ENCODE data around the gene PPIE.
"Not testable (repeated sequence)": the region's sequence is repeated elsewhere in the genome, so short reads cannot be mapped to it uniquely, and the experiment has no call there.

The PPIE gene

DNA sequence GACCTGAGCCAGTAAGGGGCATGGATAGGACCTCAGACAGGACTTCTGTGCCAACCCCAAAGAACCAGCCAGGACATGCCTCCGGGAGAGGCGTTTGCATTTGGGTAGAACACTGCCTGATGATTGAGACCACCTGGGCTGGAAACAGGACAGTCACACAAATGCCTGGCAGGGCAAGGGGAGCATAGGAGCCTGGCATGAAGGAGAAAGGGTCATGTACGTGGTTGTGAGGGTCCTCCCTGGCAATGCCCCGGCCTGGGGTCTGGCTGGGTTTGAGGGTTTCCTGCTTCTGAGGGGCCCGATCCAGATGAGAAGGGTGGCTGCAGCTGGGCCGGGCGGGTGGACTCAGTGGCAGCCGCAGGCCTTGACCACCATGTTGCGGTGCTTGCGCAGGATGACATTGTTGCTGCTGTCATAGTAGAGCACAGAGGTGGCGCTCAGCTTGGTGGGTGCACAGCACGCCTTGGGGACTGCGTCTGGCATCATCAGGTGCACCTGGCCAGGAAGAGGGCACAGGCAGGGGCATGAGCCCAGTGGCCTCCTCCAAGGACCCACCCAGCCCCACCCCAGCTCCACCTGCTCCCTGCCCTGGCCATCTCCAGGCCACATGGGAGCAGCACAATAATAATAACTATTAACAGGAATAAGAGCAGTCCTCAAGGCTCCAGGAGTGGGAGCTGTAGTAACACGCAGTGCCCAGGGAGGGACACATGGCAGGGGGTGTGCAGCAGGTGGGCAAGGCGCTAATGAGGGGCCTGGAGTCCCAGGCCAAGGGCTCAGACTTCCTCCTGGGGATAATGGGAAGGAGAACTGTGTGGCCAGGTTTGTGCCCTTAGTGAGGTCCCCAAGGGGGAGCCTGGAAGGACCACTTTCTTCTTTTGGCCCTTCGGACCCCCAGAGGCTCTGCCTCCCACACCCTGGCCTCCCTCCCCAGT is 21.7 kb downstream of the PPIE start:
- DNase-seq: no peak

DNA sequence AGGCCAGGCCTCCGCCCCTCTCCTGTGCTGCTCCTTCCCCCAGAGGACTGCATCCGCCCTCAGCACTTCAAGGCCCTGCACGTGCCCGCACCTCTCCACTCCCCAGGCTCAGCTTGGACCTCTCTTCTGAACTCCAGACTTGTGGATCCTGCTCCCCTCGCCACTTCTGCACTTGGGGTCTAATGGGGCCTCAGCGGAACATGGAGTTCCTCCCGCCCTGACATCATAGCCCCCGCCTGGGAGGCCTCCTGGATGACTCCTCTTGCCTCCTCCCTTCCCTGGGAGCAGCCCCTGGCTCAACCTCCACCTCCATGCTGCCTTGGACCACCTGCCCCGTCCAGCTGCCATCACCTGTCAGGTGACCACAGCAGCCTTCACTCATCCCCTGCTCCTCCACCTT is 22.3 kb downstream of the PPIE start:
- no peak for DNase-seq

DNA sequence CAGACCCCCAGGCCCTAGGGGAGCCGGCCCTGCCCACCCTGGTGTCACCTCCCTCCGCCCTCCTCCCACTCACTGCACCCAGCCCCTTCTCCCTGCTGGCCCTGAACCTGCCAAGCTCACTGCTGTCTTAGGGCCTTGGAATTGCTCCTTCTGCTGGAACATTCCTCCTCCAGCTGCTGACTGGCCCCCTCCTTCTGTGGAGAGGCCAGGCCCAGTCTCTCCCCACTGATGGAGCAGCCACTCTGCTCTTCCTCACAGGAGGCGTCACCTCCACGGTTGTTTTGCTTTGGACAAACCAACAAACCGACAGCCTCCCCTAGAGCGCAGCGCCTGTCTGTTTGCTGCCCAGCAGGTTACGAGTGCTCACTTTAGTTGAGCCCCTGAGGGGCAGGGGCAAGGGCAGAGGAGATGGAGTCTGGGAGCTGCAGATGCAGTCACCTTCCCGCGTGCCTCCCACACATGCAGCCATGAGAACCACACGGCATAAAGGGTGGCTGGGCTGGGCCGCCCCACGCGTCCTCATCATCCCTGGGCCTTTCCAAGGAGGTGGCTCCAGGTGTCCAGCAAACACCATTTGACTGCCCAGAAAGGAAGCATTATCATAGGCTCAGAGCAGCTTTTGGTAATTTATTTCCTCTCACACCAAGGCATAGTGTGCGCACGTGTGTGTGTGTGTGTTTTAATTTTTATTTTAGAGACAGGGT is 23.0 kb downstream of the PPIE start:
- no peak for DNase-seq

DNA sequence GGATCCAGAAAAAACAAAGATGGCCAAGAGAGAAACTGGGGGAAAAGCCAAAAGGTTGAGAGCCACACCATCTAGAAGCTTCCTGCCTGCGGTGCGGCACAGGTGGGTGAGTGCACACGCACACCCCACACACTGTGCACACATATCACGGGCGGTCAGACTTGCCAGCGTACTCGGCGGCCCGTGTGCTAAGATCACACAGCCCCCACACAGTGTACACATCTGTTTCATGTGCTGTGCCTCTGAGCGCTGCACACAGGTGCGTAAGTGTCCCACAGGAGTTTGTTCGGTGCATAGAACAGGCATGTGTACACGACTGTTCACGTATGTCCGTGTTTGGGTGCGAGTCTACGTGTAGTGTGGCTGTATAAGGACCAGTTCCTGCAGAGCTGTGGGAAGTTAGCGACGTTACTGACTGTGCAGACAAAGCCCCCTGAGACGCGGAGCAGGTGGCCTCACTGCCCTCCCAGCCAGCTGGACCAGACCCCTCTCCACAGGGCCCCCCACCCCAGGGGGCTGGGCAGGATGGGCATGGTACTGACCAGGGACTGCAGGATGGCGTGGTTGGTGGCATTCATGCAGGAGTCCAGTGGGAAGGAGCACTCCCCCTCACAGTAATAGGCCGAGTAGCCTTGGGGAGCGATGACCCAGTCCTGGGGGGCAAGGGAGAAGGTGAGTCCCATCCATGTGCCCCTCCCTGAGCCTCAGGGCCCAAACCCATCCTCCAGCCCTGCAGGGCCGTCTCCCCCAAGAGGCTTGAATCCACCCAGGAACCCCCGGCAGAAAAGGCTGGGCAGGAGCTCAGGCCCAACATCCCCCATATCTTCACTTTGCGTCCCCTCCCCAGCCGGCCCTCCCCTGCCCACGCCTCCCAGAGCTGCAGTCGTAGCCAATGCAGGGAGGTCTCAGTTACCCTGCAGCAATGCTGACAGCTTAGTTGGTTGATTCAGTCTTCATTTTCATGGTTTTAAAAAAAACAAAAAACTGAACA is 24.2 kb downstream of the PPIE start:
- no peak for DNase-seq

DNA sequence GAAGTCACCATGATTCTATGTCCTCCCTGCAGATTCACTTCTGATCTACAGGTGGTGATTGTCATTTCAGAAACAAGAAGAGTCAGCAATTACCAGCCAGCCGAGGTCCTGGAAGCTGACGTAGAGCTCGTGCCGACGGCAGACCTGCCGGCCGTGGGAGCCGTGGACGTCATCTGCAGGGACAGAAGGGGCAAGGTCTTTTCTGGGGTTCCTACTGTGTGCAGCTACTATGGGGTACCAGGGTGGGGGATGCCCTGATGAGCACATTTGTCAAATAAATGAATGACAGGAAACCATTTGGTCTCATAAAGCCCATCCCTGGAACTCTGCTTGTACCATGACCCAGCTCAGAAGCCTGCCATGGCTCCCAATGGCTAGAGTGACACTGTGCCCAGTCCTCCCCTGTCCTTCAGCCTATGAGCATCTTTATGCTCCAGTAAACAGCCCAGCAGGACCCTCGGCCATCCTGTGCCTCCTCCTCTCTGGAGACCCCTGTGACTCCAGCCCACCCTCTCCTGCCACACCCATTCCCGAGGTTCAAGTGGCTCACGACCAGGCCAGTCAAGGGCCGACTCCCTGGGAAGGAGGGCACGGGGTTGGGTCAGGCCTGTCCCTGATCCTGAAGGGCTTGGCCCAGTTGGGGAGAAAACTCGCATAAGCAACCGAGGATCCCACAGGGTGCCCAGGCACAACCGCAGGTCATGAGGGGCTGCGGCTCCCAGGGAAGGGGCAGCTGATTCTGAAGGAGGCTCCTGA is 25.1 kb downstream of the PPIE start:
- not testable (repeated sequence) for DNase-seq

DNA sequence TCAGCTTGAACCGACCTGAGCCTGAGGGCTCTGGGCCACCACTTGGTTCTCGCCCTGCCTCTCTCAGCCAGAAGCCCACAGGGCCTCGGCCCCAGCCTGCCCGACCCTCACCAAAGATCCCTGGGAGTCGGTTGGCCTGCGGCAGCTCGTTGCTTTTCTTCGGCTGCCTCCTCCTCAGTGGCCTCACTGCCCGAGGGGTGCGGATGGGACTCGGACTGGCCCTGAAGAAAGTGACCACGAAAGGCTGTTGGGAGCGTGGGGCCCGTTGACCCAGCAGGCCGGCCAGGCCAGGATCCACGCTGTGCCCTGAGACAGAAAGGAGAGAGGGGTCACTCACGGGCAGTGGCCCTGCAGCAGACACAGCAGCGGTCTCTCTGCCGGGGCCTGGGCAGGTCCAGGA is 25.8 kb downstream of the PPIE start:
- DNase-seq: not testable (repeated sequence)

DNA sequence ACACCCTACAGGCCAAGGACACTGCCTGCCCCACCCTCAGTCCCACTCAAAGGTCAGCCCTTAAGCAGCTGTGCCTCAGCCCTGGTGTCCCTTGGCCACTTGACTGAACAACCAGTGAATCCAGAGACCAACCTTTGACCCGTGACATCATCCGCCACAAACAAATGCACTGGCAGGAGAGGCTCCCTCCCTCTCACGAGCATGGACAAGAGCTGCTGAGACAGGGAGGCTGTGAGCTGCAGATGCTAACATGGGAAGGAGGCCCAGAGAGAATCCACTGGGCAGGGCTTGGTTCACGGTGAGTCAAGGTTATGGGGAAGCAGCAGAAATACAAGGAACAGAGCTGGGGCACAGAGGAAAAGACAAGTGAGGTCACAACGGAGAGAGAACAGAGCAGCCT is 27.8 kb downstream of the PPIE start:
- DNase-seq: not testable (repeated sequence)

DNA sequence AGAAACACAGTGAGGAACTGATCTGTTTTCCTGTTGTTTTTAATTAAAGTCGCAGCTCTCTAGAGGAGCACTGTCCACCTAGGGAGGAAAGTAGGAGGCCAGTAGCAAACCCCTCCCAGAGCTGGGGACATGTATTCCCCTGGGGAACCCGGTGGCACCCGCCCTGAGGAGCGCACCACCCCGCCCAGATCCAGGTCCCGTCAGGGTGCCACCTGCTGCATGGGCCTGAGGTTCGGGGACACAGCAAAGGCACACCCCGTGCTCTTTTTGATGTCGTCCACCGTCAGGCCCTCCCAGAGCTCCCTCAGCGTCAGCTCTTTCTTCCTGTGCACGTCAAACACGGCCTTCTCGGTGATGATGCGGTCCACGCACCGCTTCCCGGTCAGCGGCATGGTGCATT is 30.8 kb downstream of the PPIE start:
- DNase-seq: not testable (repeated sequence)

DNA sequence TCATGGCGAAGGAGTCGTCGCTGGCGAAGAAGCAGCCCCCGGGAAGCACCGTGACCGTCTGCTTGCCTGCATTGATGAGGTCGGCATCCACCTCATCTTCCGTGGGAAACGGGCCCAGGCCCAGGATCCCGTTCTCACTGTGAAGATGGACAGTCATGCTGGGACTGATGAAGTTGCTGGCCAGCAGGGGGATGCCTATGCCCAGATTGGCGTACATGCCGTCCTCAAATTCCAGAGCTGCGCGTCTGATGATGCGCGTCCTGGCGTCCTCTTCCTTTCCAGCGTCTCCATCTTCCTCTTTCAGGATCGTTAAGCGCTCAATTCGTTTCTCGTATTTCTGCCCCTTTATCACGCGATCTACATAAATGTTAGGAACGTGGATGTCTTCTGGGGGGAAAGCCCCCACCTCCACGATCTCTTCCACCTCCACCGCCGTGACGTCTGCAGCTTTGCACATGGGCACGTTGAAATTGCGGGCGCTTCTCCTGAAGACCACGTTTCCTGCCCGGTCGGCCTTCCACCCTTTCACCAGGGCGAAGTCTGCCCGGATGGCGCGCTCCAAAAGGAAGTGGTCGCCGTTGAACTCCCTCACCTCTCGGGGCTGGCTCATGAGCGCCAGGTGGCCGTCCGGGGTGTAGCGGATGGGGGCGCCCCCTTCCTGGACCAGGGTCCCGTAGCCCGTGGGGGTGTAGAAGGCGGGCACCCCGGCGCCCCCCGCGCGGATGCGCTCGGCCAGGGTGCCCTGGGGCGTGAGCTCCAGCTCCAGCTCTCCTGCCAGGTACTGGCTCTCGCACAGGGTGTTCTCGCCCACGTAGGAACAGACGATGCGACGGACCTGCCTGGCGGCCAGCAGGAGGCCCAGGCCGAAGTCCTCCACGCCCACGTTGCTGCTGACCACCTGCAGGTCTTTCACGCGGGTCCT is 31.7 kb downstream of the PPIE start:
- DNase-seq: not testable (repeated sequence)

DNA sequence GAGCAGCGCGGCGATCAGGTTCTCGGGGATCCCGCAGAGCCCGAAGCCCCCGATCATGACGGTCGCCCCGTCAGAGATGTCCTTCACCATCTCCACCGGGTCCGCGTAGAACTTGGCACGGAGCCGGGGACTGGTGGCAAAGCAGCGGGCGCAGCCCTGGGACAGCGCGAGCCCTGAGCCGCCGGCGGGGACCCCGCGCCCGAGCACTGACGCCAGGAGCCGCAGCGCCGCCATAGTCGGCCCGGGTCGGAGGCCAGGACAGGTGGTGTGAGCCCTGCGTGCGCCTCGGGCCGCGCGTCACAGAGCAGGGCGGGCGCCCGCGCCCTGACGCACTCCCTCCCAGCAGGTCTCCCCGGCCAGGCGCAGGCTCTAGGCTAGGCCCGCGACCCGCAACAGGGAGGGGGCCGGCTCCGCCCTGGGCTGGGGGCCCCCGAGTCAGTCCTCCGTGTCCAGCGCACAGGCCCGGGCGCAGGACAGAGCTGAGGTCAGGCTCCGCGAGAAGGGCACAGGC is 32.4 kb downstream of the PPIE start, which contains the start of gene OXCT2:
Gene OXCT2, minus strand, starts transcription at position 327 of the 511 bp plus-strand sequence. Its CDS starts 93 bp downstream, at position 234.
- DNase-seq: not testable (repeated sequence)

DNA sequence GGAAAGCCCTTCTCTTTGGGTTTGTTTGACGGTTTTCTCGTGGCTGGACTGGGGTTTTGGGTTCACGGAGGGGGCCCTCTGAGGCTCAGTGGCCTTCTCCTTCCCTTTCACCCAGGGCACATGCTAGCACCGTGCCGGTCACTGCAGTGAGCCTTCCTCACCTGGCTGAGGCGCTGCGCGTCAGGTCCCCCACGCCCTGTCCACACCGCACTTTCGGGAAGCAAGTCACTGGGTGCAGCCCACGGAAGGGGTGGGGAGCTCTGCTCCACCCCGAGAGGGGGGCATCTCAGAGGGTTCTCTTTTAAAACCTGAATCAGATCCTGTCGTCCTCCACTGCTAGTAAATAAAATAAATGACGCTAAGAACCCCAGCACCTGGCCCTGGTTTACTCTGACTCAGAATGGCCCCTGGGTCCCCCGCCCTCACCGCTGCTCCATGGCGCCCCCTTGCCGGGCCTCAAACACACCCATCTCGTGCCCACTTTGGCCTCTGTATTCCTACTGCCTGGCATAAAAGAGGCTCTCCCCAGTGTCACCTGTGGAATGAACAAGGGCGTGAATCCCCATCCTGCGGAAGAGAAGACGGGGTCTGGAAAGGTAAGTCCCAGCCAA is 34.8 kb downstream of the PPIE start:
- DNase-seq: not testable (repeated sequence)

DNA sequence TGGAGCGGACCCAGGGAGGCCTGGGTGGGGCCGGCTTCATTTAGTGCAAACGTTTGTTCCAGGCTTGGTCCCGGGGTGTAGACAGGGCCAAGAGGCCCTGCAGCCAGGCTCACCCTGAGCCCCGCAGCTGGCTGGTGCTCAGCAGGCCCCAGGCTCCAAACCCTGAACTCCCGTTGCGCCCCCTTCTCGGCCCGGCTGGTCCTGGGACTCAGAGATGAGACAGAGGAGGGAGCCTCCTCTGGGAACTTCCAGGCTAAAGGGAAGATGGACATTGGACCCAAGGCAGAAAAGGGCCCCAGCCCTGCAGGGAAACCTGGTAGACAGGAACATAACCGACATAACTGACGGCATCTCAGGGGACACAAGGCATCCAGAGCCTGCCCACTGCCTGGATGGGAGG is 36.5 kb downstream of the PPIE start:
- not testable (repeated sequence) for DNase-seq

DNA sequence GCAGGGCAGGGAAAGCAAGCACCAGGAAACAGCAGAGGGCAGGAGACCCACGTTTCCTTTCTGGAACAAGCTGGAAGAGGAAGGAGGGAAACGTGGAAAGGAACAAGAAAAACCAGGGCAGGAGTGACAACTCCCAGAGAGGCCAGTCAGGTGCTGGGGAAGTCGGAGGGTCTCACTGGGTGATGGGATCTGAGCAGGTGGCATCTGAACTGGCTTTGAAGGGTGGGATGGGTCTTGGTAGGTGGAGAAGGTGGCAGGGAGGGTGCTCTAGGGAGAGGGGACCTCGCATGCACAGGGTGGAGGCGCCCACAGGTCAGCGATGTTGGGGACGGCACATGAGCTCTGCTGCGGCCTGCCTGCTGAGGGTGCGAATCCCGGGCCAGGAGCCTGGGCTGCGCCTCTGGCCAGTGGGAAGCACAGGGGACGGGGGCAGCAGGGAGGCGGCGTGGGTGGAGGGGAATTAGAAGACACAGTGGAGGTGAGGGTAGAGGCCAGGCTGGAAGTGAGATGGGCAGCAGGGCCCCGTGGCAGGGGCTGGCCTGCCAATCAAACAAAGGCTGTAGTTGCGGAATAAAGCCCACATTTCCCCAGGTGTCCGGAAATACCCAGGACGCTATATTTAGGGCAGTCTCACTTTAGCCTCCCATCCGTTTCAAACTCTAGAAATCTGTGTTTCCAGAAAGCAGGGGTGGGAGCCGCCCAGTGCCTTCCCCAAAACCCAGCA is 37.2 kb downstream of the PPIE start:
- DNase-seq: not testable (repeated sequence)

DNA sequence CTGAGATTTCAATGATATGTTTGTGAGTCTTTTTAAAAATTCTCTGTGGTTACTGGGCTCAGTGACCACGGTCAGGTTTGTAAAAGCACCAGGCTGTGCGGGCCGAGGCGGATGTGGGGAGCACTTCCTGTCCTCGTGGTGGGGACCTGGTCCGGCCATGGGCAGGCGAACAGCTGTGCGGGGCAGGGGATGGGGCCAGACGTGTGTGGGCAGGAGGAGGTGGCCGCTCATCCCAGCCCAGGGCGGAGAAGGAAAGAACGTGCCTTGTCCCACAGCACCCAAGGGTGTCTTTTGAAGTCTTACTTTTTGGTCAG is 37.7 kb downstream of the PPIE start:
- no peak for DNase-seq

DNA sequence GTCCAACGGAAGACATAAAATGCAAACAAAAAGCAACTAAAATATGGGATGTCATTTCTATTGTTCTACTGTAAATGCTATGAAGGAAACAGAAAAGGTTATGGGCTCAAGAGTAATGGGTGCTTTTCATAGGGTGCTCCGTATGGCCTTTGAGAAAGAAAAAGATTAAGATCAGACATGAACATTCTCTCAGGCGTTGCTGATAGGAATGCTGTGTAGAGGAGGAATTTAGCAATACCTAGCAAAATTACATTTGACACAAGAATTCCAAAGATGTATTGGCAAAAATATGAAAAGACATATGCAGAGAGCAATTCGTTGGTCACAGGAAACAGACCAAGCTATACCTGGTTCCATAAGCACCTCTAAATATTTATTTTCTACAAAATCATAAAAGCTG is 38.2 kb downstream of the PPIE start:
- no peak for DNase-seq

DNA sequence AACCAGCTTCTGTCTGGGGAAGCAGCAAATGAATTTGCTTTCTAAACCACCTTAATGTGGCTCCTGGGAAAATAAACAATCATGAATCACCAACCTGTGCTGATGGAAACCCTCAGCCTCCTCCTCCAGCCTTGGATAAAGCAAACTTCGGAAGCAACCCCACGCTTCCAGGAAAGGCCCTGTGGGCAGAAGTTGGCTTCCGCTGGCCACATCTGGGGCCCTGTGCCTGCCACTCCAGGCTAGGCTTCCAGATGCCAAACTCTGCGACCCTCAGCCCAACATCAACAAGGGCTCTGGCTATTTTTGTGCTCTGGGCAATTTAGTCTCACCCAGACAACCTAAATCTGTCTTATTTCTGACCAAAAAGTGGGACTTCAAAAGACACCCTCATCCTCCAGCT is 38.6 kb downstream of the PPIE start:
- DNase-seq: no peak

DNA sequence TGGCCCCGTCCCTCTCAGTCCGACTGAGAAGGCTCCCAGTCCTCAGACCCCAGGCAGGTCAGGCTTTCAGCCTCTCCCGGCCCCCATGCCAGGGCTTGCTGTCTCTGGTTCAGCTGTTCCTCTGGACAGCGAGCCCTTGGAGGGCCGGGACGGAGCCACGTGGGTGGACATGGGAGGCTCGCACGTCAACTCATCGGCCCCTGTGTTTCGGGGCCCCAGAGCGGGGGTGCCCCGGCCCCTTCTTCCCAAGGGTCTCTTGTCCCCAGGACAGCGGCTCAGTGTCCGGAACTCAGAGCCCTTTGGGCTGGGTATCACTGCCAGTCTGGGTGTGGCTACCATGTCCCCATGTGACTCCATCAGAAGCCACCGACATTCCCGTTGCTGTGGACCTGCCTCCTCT is 39.2 kb downstream of the PPIE start:
- not testable (repeated sequence) for DNase-seq

DNA sequence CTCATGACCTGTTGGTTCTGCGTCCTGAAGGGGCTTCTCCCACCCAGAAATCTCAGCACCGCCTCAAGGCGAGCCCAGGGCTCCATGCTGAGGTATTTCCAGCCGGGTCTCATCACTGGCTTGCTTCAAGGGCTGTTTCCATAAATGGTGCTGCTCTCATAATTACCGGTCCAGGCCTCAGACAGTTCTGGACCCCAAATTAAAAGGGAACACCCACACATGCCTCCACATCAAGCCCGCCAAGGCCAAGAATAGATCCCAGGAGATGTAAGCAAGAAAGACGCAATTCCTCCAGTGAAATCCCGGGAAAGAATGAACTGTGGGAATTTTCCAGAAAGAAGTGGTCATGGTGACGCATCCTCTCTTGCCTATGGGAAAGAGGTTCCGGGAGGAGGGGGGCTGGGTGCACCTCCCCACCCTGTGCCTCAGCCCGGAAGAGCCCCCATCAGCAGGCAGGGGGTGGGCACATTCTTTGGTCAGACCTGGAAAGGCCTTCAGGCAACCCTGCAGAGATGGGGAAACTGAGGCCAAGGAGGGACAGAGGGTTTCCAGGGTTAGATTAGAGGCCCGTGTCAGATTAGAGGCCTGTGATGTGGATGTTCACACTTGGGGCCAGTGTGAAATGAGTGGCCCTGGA is 39.9 kb downstream of the PPIE start:
- not testable (repeated sequence) for DNase-seq

DNA sequence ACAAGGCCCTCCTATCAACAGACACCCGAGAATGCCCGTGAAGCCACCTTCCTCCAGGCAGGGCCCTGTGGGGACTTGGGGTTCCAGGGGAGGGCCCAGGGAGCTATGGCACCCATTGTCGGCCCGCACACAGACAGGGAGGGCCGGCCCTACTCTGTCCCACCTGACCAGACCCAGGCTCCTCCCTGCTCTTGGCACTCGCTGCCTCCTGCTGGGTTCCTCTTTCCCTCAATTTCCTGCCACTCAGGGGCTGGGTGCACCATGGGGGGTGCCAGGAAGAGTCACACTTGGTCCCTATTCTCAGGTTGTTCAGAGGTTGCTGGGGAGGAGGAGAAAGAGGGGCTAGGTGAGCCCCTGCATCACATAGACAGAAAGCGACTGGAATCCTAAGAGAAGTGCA is 40.5 kb downstream of the PPIE start:
- no peak for DNase-seq

Measured in DMS 273 treated with DMSO at 0.1 percent for 48 hours (cell line).